Type B pancreatic cell (in vitro differentiated cells): ENCODE data around the gene TMEM269. TPM values are rescaled to one million over a fixed set of nuclear protein-coding genes. Genes with fewer than 3 reads are reported as not detected.
A peak's percentile ranks its signal among the peaks of the same experiment; 100 is the strongest.
"Not testable (repeated sequence)": the region's sequence is repeated elsewhere in the genome, so short reads cannot be mapped to it uniquely, and the experiment has no call there.

ENCODE experiments used
- DNase-seq: peaks from one replicate; pipeline ENCODE4 v3.0.0; 2021; ENCODE audit warnings: mixed read lengths; ENCODE audit not compliant: unreplicated experiment; ENCODE audit errors: extremely low spot score
- H3K27ac Mint-ChIP-seq: 2 replicates; pipeline ENCODE4 v1.8.0; 2021; ENCODE audit warnings: mild to moderate bottlenecking, mixed read lengths
- H3K27me3 Mint-ChIP-seq: 2 replicates; pipeline ENCODE4 v1.8.0; 2021; ENCODE audit warnings: mixed read lengths
- H3K36me3 Mint-ChIP-seq: 2 replicates; pipeline ENCODE4 v1.8.0; 2021; ENCODE audit warnings: mixed read lengths
- H3K4me1 Mint-ChIP-seq: one replicate; pipeline ENCODE4 v1.8.0; 2021; ENCODE audit warnings: mixed read lengths; ENCODE audit not compliant: unreplicated experiment
- H3K4me3 Mint-ChIP-seq: 2 replicates; pipeline ENCODE4 v1.8.0; 2021; ENCODE audit warnings: mild to moderate bottlenecking, mixed read lengths
- H3K9me3 Mint-ChIP-seq: 2 replicates; pipeline ENCODE4 v1.8.0; 2021; ENCODE audit warnings: mixed read lengths
- CTCF ChIP-seq: fragments of 200-600 bp; sonication (generic); conservative IDR thresholded peaks from 2 replicates; pipeline ENCODE4 v1.5.0; 2021; ENCODE audit warnings: antibody characterized with exemption, mild to moderate bottlenecking
- total RNA-seq: library from RNA; stranded (reverse); gene quantifications from 2 replicates; pipeline ENCODE4 v1.2.1, GENCODE V29; 2021; ENCODE audit warnings: low replicate concordance

The TMEM269 gene
- total RNA-seq, 1 donor from 2014 or later: 0.41 TPM

DNA sequence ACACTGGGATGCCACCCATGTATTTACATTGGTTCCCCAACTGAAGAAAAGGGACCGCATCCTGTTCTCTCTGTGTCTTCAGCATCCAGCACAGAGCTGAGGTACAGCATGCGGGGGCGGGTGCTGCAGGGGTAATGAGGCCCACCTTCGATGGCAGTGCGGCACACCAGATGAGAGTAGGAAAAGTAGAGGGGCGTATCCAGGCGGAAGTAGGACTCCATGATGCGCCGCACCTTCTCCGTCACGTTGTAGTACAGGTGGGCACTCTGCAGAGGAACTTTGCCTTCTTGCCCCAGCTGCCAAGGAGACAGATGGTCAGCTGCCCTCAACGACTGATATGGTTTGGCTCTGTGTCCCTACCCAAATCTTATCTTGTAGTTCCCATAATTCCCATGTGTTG lies 34.8 kb upstream of the TMEM269 start:
- Mint-ChIP-seq H3K4me3 (no peak overlapping the region), H3K36me3 (peaks cover 40% of the 10 kb centered on the region), H3K9me3 (peaks cover 13% of the 10 kb centered on the region), H3K27ac (no peak overlapping the region), H3K27me3 (no peaks in the 10 kb centered on the region), H3K4me1 (no peaks in the 10 kb centered on the region)
- no peak for DNase-seq
- TF ChIP-seq CTCF: no peak

GRCh38 chr1:42751511-42752070 lies 33.2 kb upstream of the TMEM269 start:
- DNase-seq, H3K4me1 Mint-ChIP-seq, H3K4me3 Mint-ChIP-seq, H3K27me3 Mint-ChIP-seq, H3K27ac Mint-ChIP-seq: not testable (repeated sequence)
- H3K36me3 Mint-ChIP-seq: peaks cover 50% of the 10 kb centered on the region
- H3K9me3 Mint-ChIP-seq: peaks cover 13% of the 10 kb centered on the region

DNA sequence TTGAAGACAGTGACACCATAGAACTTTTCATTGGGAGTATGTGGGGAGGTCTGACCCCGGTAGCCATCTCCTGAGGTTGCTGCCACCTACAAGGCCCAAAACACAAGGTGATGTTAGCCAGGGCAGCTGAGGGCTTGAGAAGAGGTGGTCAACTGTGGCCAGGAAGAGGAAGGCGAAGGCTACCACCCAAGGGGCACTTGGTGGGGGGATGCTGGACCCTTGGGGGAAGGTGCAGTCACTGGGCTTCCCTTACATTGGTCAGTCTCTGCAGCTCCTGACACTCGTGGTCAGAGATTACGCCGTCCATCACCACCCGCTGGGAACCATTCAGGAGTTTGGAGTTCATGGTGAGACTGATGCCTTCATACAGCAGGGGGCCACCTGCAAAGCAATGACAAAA lies 32.5 kb upstream of the TMEM269 start:
- TF ChIP-seq CTCF: no peak

GRCh38 chr1:42753070-42753469 lies 31.7 kb upstream of the TMEM269 start:
- H3K4me1 Mint-ChIP-seq: peaks cover 7% of the 10 kb centered on the region
- no peak for TF ChIP-seq CTCF
- no peak for DNase-seq
- H3K4me3 Mint-ChIP-seq: no peak overlapping the region
- H3K9me3 Mint-ChIP-seq: peaks cover 13% of the 10 kb centered on the region
- H3K27me3 Mint-ChIP-seq: no peaks in the 10 kb centered on the region
- H3K36me3 Mint-ChIP-seq: peaks cover 53% of the 10 kb centered on the region
- H3K27ac Mint-ChIP-seq: no peak overlapping the region

More for the DNA sequence above, 32.5 kb upstream of the TMEM269 start:
- Mint-ChIP-seq H3K9me3 (peaks cover 13% of the 10 kb centered on the region), H3K27ac (no peak overlapping the region), H3K27me3 (no peaks in the 10 kb centered on the region), H3K36me3 (peaks cover 53% of the 10 kb centered on the region), H3K4me1 (peaks cover 4% of the 10 kb centered on the region), H3K4me3 (no peak overlapping the region)
- DNase-seq: no peak

GRCh38 chr1:42756956-42757891 lies 27.6 kb upstream of the TMEM269 start:
- peaks cover 35% of the 10 kb centered on the region for H3K36me3 Mint-ChIP-seq
- no peak overlapping the region for H3K4me3 Mint-ChIP-seq
- no peaks in the 10 kb centered on the region for H3K27me3 Mint-ChIP-seq
- peaks cover 7% of the 10 kb centered on the region for H3K4me1 Mint-ChIP-seq
- no peak overlapping the region for H3K27ac Mint-ChIP-seq
- no peak for DNase-seq
- H3K9me3 Mint-ChIP-seq: peaks cover 8% of the 10 kb centered on the region
- peak; percentile 79 for TF ChIP-seq CTCF

DNA sequence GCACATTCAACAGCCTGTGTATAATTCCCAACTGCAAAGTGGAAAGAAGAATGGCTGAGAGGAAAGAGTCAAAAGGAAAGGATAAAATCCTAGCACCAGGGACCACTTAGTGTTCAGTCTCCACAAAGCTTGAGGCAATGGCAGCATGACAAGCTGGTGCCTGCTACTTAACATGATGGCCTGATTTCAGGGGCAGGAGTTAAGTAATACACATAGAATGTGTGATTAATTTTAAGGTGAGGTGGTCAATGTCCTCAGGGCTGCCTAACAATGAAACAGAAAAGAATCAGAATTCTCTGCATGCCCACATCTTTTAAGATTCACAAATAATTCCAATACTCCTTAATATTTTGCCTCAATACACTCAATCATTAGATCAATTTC lies 26.9 kb upstream of the TMEM269 start:
- Mint-ChIP-seq H3K4me3 (no peak overlapping the region), H3K9me3 (peaks cover 4% of the 10 kb centered on the region), H3K27ac (no peak overlapping the region), H3K36me3 (peaks cover 28% of the 10 kb centered on the region), H3K27me3 (no peaks in the 10 kb centered on the region), H3K4me1 (peaks cover 7% of the 10 kb centered on the region)
- TF ChIP-seq CTCF: no peak
- DNase-seq: no peak
